NOMO-1 treated with dmso at 0.1 percent for 144 hours (cell line): Measurements from ENCODE around the gene TRIM56.
"Not testable (repeated sequence)": the region's sequence is repeated elsewhere in the genome, so short reads cannot be mapped to it uniquely, and the experiment has no call there.

Experiments
- DNase-seq: peaks from one replicate; lab custom pipeline; 2025; ENCODE audit not compliant: unreplicated experiment; lab: John Stamatoyannopoulos, UW

The TRIM56 gene

DNA sequence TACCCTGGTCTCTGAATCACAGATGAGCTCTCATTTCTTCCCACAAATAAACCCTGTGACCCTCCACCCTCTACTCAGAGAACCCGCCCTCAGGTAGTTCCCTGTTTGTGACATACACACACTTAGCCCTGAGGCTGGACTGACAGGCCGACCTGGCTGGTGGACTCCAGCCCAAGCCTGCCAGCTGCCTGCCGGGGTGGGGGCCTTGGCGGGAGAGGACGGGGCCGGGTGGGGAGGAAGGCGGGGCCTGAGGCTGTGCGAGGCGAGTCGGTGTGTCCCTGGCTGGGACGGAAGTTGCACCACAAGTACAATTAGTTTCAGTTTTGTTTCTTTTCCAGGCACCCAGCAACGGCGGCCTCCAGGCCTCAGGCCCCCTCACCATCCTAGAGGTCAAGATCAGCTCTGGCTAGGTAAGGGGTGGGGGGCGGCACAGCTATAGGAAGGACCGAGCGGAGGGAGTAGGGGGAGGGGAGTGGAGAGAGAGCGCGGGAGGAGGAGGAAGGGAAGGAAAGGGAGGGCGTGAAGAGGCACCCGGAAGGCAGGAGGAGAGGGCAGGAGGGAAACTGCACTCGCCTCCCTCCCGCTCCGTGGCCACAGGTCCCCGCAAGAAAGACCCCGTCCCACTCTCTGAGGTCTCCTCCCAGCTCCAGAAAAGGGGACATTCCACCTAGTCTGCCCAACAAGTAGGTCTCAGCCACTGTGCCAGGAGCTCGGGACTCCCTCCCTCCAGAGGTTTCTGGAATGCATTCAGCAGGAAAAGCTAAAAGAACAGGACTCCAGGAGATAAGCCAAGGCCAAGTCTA, at the start of gene TRIM56:
TRIM56 (plus strand) TSS at position 320 of the 803 bp plus-strand sequence. CDS start 1,832 bp downstream, outside the sequence.
- peak; percentile 91 for DNase-seq

DNA sequence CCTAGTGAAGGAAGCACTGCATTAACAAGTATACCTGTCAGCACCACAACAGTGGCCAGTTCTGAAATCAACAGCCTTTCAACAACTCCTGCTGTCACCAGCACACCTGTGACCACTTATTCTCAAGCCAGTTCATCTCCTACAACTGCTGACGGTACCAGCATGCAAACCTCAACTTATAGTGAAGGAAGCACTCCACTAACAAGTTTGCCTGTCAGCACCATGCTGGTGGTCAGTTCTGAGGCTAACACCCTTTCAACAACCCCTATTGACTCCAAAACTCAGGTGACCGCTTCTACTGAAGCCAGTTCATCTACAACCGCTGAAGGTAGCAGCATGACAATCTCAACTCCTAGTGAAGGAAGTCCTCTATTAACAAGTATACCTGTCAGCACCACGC, 49.3 kb upstream of the TRIM56 start:
- DNase-seq = no peak

DNA sequence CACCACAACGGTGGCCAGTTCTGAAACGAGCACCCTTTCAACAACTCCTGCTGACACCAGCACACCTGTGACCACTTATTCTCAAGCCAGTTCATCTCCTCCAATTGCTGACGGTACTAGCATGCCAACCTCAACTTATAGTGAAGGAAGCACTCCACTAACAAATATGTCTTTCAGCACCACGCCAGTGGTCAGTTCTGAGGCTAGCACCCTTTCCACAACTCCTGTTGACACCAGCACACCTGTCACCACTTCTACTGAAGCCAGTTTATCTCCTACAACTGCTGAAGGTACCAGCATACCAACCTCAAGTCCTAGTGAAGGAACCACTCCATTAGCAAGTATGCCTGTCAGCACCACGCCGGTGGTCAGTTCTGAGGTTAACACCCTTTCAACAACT, 44.0 kb upstream of the TRIM56 start:
- DNase-seq = not testable (repeated sequence)

GRCh38 chr7:101058355-101058754, 26.9 kb upstream of the TRIM56 start:
- peak; percentile 20 for DNase-seq

GRCh38 chr7:101059620-101059942, 25.7 kb upstream of the TRIM56 start:
- no peak for DNase-seq

DNA sequence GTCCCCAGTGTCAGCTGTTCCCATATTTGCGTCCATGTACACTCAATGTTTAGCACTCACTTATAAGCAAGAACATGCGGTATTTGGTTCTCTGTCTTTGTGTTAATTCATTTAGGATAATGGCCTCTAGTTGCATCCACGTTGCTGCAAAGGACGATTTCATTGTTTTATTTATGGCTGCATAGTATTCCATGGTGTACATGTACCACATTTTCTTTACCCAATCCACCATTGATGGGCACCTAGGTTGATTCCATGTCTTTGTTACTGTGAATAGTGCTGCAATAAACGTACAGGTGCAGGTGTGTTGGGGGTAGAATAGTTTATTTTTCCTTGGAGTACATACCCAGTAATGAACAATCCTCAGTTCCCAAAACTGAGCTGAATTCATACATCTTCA, 24.3 kb upstream of the TRIM56 start:
- no peak for DNase-seq

DNA sequence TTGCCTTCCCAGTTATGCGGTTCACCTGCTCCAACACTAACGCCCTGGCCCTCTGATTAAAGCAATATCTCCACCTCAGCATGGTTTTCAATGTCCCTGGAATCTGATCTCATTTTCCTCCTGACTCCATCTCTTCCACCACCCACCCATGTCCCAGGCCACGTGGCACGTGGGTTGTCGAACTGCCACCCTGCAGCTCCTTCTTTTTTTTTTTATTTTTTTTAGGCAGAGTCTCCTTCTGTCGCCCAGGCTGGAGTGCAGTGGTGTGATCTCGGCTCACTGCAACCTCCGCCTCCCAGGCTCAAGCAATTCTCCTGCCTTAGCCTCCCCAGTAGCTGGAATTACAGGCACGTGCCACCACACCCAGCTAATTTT, 21.1 kb upstream of the TRIM56 start:
- not testable (repeated sequence) for DNase-seq

GRCh38 chr7:101065162-101065561, 20.1 kb upstream of the TRIM56 start:
- not testable (repeated sequence) for DNase-seq

DNA sequence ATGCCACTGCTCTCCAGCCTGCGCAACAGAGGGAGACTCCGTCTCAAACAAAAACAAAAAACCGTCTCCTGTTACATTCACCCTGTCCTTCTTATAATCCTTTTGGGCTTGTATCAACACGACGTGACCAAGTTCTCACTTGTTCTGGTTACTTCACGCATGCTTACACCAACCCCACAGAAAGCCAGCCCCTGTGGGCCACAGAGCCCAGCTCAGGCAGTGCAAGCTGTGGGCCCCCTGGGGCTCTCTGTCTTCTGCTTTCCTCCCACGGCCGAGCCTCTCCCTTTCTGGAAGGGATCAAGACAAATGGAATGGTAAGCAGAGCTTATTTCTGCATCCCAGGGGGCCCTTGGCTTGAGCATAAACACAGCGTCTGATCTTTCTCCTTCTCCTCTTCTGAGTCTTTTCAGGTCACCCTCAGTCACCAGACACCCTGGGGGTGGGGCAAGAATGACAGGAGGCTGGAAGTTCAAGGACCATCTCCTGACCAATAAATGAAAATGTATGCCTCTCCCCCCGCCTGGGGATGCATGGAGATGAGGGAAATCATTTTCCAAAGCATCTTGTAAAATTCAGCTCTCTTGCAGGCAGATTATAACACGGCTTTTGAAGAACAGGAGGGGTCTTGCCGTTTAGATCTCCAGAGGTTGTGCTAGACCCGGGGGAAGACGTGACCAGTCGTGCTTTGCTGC, 19.0 kb upstream of the TRIM56 start:
- no peak for DNase-seq

DNA sequence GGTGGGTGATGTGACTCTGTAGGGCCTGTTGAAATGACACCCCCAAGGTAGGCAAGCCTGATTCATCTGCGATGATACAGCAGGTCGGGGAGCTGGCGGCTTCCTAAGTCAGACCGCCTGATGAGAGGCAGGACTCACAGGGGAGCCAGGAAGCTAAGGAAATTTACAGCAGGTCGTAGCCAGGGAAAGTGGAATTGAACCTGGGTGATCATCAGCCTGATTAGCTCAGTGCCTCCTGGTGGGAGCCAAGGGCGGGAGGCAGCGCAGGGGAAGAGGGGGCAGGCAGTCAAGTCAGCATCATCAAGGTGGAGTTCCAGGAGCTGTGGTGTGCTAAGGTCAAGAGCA, 18.5 kb upstream of the TRIM56 start:
- no peak for DNase-seq

DNA sequence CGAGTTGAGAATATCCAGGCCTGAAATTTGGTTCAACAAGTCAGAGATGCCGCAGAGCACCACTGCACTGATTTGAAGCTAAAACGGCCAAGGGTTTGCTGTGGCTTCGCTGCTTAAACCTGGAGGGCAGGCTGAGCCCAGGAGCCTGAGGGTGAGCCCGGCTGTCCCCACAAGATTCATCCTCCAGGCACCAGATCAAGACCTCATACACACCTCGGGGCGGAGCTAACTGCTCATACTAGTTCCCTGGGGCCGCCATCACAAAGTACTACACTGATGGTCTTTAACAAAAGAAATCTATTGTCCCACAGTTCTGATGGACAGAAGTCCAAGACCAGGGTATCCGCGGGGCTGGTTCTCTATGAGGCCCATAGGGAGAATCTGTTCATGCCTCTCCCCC, 16.9 kb upstream of the TRIM56 start:
- no peak for DNase-seq

GRCh38 chr7:101071362-101072104, 13.7 kb upstream of the TRIM56 start:
- not testable (repeated sequence) for DNase-seq

DNA sequence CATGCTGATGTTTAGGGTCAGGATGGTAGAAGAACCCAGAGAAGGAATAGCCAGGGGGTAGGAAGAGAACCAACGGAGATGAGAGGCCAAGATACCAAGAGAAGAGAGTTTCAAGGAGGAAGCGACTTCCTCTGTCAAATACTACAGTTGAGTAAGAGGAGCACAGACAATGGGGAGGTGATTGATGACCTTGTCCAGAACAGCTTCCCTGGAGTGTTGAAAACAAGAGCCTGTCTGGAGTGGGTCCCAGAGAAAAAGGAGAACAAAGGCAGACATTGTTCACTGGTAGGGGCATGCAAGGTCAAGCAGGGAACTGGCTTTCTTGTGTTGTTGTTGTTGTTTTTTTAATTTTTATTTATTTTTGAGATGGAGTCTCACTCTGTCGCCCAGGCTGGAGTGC, 9.6 kb upstream of the TRIM56 start:
- DNase-seq = peak; percentile 66

DNA sequence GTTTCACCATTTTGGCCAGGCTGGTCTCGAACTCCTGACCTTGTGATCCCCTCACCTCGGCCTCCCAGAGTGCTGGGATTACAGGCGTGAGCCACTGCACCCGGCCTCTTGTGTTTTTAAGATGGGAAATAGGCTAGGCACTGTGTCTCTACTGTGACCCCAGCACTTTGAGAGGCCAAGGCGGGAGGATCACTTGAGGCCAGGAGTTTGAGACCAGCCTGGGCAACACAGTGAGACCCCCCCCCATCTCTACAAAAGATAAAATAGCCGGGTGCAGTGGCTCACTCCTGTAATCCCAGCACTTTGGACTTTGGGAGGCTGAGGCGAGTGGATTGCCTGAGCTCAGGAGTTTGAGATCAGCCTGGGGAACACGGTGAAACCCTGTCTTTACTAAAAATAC, 9.1 kb upstream of the TRIM56 start:
- not testable (repeated sequence) for DNase-seq

DNA sequence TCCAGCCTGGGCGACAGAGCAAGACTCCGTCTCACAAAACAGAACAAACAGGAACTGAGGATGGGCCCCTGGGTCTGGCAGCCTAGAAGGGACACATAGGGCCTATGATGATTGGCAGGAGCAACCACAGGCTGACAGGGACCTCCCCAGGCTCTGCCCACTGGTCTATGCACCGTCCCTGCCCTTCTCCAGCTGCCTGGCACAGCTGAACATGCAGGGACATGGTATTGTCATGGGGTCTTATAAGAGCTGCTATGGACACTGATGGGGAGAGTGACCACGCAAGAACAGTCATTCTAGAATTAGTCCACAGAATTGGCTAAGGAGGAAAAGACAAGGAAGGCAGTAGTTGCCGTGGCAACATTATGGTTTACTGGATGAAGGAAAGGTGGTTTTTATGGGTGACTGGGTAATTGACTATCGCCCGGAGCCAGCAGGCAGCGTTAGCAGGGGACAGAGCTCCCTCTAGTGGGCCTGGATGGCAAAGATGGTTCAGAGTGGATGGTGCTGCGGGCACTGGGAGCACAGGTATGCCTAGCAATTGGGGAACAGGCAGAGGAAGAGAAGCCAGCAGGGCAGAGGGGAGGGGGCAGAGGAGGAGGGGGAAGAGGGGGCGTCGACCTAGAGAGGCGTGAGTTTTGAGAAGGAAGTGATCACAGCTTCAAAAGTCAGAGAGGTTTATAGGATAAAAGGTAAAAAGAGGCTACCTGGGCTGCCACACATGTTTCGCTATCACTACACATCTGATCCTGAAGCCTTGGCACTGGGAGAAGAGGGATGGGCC, 7.8 kb upstream of the TRIM56 start:
- DNase-seq = peak; percentile 93

- no peak for DNase-seq
Observed at GRCh38 chr7:101081432-101081831, 3.8 kb upstream of the TRIM56 start.

GRCh38 chr7:101084865-101085161, 468 bp upstream of the TRIM56 start:
- no peak for DNase-seq

- DNase-seq = no peak
Observed at GRCh38 chr7:101087334-101088068, 2.2 kb downstream of the TRIM56 start.

GRCh38 chr7:101088069-101088425, 2.8 kb downstream of the TRIM56 start:
- no peak for DNase-seq

DNA sequence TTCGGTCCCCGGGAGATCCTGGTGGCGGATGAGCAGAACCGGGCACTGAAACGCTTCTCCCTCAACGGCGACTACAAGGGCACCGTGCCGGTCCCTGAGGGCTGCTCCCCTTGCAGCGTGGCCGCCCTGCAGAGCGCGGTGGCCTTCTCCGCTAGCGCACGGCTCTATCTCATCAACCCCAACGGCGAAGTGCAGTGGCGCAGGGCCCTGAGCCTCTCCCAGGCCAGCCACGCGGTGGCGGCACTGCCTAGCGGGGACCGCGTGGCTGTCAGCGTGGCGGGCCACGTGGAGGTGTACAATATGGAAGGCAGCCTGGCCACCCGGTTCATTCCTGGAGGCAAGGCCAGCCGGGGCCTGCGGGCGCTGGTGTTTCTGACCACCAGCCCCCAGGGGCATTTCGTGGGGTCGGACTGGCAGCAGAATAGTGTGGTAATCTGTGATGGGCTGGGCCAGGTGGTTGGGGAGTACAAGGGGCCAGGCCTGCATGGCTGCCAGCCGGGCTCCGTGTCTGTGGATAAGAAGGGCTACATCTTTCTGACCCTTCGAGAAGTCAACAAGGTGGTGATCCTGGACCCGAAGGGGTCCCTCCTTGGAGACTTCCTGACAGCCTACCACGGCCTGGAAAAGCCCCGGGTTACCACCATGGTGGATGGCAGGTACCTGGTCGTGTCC, 3.7 kb downstream of the TRIM56 start:
- DNase-seq = no peak
